Tibial nerve (tissue), 4 donors: ENCODE data around the gene BAIAP3. TPM values are rescaled to one million over a fixed set of nuclear protein-coding genes. Genes with fewer than 3 reads are reported as not detected.

Experiments used
- DNase-seq, 2 donors: peaks; one replicate each; pipeline ENCODE4 v3.0.0-alpha.2; 2019; ENCODE audit warnings: low spot score in 2 of 2
- H3K27ac ChIP-seq, 4 donors: fragments of 200-600 bp; sonication (generic) in 3 of 4; one replicate each; pipeline ENCODE4 v1.5.1; 2017 to 2019; ENCODE audit warnings: mild to moderate bottlenecking in 1 of 4
- H3K27me3 ChIP-seq, 2 donors: fragments of 200-600 bp; sonication (generic) in 1 of 2; one replicate each; pipeline versions ENCODE4 v1.5.1 to v1.6.0; 2017 to 2019
- H3K36me3 ChIP-seq, 3 donors: fragments of 200-600 bp; sonication (generic); one replicate each; pipeline ENCODE4 v1.5.1; 2018 to 2019
- H3K4me1 ChIP-seq, 4 donors: fragments of 200-600 bp; sonication (generic) in 3 of 4; one replicate each; pipeline ENCODE4 v1.5.1; 2017 to 2019
- H3K4me3 ChIP-seq, 4 donors: fragments of 200-600 bp; sonication (generic) in 3 of 4; one replicate each; pipeline ENCODE4 v1.5.1; 2017 to 2019; ENCODE audit warnings: mild to moderate bottlenecking in 1 of 4, moderate library complexity in 1 of 4
- H3K9me3 ChIP-seq, 4 donors: fragments of 200-600 bp; sonication (generic) in 3 of 4; one replicate each; pipeline ENCODE4 v1.5.1; 2017 to 2019
- CTCF ChIP-seq, 5 experiments: fragments of 200-600 bp in 3 of 5; fragments of 450-650 bp in 2 of 5; sonication (generic) in 3 of 5; IDR thresholded peaks; one replicate each; pipeline ENCODE4 v1.5.1; 2016 to 2019; ENCODE audit warnings: antibody characterized with exemption in 5 of 5, mild to moderate bottlenecking in 3 of 5, moderate library complexity in 2 of 5
- EP300 ChIP-seq, 2 donors: sonication (generic); formaldehyde crosslinking; IDR thresholded peaks; one replicate each; pipeline ENCODE4 v1.6.1; 2017; ENCODE audit warnings: antibody characterized with exemption in 2 of 2, mild to moderate bottlenecking in 1 of 2
- POLR2A ChIP-seq, 2 donors: fragments of 450-650 bp; IDR thresholded peaks; one replicate each; pipeline ENCODE4 v1.6.1; 2017; ENCODE audit warnings: antibody characterized with exemption in 2 of 2, mild to moderate bottlenecking in 2 of 2, moderate library complexity in 2 of 2
- WGBS, 2 donors: methylation state at CpG; one replicate each; pipeline ENCODE4 v1.1.5; 2018; 5-methylcytosine and 5-hydroxymethylcytosine counted together
- total RNA-seq, 4 donors: library from RNA; depleted of rRNA; stranded (reverse); fragments of >200 nt; gene quantifications; one replicate each; pipeline ENCODE4 v1.1.0, GENCODE V29; 2016

Gene BAIAP3
- total RNA-seq, 4 donors from 2014 or later = 0.66 to 2.7 (median 2.3) TPM

GRCh38 chr16:1374418-1375297 lies 41.2 kb downstream of the BAIAP3 start:
- no peak overlapping the region for H3K27ac ChIP-seq
- peaks cover 0 to 23% (median 10%) of the 10 kb centered on the region in 4 donors for H3K4me1 ChIP-seq
- WGBS, 2 donors = 91 to 92% methylated on average over 21 to 28 of the region's 46 CpGs
- TF ChIP-seq CTCF (IDR thresholded peaks at IDR 0.05) (no peak), EP300 (IDR thresholded peaks at IDR 0.05) (no peak), POLR2A (IDR thresholded peaks at IDR 0.05) (no peak)
- H3K4me3 ChIP-seq = no peak overlapping the region
- H3K9me3 ChIP-seq = no peaks in the 10 kb centered on the region
- H3K36me3 ChIP-seq = peaks cover 0 to 73% (median 0%) of the 10 kb centered on the region in 3 donors
- no peak for DNase-seq
- H3K27me3 ChIP-seq = no peaks in the 10 kb centered on the region

GRCh38 chr16:1375298-1375640 lies 41.8 kb downstream of the BAIAP3 start:
- 93 to 97% methylated on average over 10 to 15 of the region's 24 CpGs for WGBS, 2 donors
- H3K27ac ChIP-seq = no peak overlapping the region
- H3K27me3 ChIP-seq = no peaks in the 10 kb centered on the region
- DNase-seq = no peak
- H3K36me3 ChIP-seq = peaks cover 0 to 67% (median 0%) of the 10 kb centered on the region in 3 donors
- H3K9me3 ChIP-seq = no peaks in the 10 kb centered on the region
- TF ChIP-seq POLR2A (IDR thresholded peaks at IDR 0.05) (no peak), CTCF (IDR thresholded peaks at IDR 0.05) (no peak), EP300 (IDR thresholded peaks at IDR 0.05) (no peak)
- H3K4me3 ChIP-seq = no peak overlapping the region
- H3K4me1 ChIP-seq = peaks cover 0 to 28% (median 10%) of the 10 kb centered on the region in 4 donors

- Histone ChIP-seq H3K36me3 (peaks cover 0 to 64% (median 0%) of the 10 kb centered on the region in 3 donors), H3K4me1 (peaks cover 0 to 28% (median 10%) of the 10 kb centered on the region in 4 donors), H3K27me3 (no peaks in the 10 kb centered on the region), H3K27ac (no peak overlapping the region), H3K4me3 (no peak overlapping the region), H3K9me3 (no peaks in the 10 kb centered on the region)
- 87 to 92% methylated on average over 14 to 16 of the region's 19 CpGs for WGBS, 2 donors
- TF ChIP-seq POLR2A (IDR thresholded peaks at IDR 0.05) = no peak
- TF ChIP-seq CTCF (IDR thresholded peaks at IDR 0.05) = no peak
- TF ChIP-seq EP300 (IDR thresholded peaks at IDR 0.05) = no peak
- no peak for DNase-seq
These were observed 42.4 kb downstream of the BAIAP3 start for GRCh38 chr16:1375741-1376410.

GRCh38 chr16:1377406-1378010 lies 44.1 kb downstream of the BAIAP3 start:
- Histone ChIP-seq H3K36me3 (peaks cover 0 to 65% (median 0%) of the 10 kb centered on the region in 3 donors), H3K4me3 (no peak overlapping the region), H3K9me3 (no peaks in the 10 kb centered on the region), H3K4me1 (peaks cover 0 to 28% (median 10%) of the 10 kb centered on the region in 4 donors), H3K27ac (no peak overlapping the region), H3K27me3 (no peaks in the 10 kb centered on the region)
- 78 to 86% methylated on average over 7 to 10 of the region's 10 CpGs for WGBS, 2 donors
- no peak for DNase-seq
- TF ChIP-seq EP300 (IDR thresholded peaks at IDR 0.05) (no peak), CTCF (IDR thresholded peaks at IDR 0.05) (no peak), POLR2A (IDR thresholded peaks at IDR 0.05) (no peak)
